SJSA1 (cell line): ENCODE data around the gene EXD3. TPM values are rescaled to one million over a fixed set of nuclear protein-coding genes. Genes with fewer than 3 reads are reported as not detected.

Experiments
- DNase-seq, 2 experiments: peaks; one replicate each; pipeline ENCODE4 v3.0.0-alpha.2; 2015 to 2020; ENCODE audit warnings: low spot score in 2 of 2, low read depth in 1 of 2
- H3K27ac ChIP-seq: fragments of 250-450 bp; sonication (Bioruptor Pico); 2 replicates; pipeline ENCODE4 v1.5.1; 2020; ENCODE audit warnings: mild to moderate bottlenecking, moderate library complexity
- H3K27me3 ChIP-seq: fragments of 250-450 bp; sonication (Bioruptor Pico); replicated peaks from 2 replicates; pipeline ENCODE4 v1.5.1; 2020; ENCODE audit warnings: mild to moderate bottlenecking, moderate library complexity
- H3K36me3 ChIP-seq: fragments of 250-450 bp; sonication (Bioruptor Pico); 2 replicates; pipeline ENCODE4 v1.5.1; 2020; ENCODE audit warnings: mild to moderate bottlenecking
- H3K4me1 ChIP-seq: fragments of 250-450 bp; sonication (Bioruptor Pico); replicated peaks from 2 replicates; pipeline ENCODE4 v1.6.1; 2021; ENCODE audit warnings: mild to moderate bottlenecking
- H3K4me3 ChIP-seq: fragments of 250-450 bp; sonication (Bioruptor Pico); 2 replicates; pipeline ENCODE4 v1.5.1; 2020; ENCODE audit warnings: mild to moderate bottlenecking
- H3K9me3 ChIP-seq: fragments of 250-450 bp; sonication (Bioruptor Pico); replicated peaks from 2 replicates; pipeline ENCODE4 v1.5.1; 2020; ENCODE audit warnings: mild to moderate bottlenecking
- total RNA-seq: library from RNA; depleted of rRNA; stranded (reverse); fragments of >200 nt; shearing (Covaris generic); gene quantifications from 2 replicates; pipeline ENCODE4 v1.2.3, GENCODE V29; 2014

The EXD3 gene
- total RNA-seq, 1 experiment from 2014 or later: 4.0 TPM

DNA sequence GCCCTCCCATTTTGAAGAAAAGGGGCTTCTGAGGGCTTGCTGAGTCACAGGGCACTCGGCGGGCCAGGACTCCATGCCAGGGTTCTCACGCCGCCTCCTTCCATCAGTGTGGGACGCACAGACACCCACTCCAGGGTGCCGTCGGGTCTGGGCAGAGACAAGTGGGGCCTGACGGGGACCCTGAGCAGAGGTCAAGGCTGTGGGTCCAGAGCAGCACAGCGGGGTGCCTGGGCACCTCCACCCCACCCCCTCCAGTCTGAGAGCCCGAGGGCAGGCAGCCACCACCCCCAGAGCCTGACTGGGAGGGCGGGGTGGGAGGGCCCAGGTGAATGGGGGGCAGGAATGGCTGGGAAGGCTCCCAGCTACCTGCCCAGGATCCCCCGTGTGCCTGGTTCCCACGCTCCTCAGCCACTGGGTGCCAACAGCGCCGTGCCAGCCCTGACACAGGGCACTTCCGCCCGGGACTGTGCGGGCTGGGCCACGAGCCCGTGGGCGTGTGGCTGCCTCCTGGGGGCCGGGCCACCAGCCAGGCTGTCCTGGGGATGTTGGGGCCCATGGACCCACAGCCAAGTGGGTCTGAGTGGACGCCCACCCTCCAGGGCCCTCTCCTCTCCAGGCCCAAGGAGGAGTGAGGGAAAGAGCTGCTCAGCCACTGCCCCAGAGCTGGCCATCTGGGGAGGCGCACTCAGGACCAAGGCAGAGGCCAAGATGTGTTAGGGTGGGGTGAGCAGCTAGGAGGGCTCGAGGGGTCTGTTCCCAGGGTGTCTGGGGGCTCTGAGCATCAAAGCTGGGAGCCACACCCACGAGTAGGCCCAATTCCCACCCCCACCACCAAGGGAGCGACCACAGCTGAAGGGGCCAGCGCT, 110.7 kb downstream of the EXD3 start:
- Histone ChIP-seq H3K36me3 (no peaks in the 10 kb centered on the region), H3K4me3 (no peak overlapping the region), H3K4me1 (peaks cover 7% of the 10 kb centered on the region), H3K27ac (no peak overlapping the region), H3K27me3 (peaks cover 4% of the 10 kb centered on the region; the same call in 1 of the 2 replicates), H3K9me3 (no peaks in the 10 kb centered on the region)
- no peak for DNase-seq

DNA sequence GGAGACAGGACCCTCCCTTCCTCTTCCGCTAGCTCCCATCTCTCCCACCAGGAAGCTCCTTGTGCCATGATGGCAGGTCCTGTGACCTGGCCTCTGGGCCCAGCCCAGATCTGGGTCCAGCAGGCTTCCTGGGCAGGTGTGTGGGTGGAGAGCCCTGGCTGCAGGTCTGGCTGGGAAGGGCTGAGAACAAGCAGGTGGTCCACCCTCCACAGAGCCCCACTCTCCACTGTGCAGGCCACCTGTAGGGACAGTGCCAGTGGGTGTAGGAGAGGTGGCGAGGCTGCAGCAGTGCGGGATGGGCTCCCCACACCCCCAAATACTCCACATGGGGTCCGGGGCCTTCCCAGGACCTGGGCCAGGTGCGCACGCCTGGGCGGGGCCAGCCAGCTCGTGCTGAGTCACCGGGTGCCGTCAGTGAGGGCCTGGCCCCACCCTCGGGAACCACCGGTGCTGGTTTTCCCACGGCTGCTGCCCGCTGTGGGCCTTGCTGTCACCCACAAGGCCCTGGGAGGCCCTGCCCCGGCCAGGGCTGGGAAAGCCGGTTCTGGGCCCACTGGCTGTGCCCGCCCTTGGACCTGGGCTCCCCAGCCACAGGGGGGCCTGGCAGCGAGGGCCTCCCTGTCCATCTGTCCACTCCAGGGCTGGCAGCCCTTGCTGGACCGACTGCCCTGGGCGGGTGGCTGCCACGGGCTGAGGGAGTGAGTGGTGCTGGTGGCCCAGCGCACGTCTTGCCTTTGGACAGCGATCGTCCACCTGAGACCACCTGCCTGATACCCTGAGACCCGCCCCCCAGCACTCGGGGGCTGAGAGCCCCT, 111.6 kb downstream of the EXD3 start:
- Histone ChIP-seq H3K9me3 (no peaks in the 10 kb centered on the region), H3K27ac (no peak overlapping the region), H3K27me3 (peaks cover 5% of the 10 kb centered on the region; the same call in 1 of the 2 replicates), H3K4me3 (no peak overlapping the region), H3K36me3 (no peaks in the 10 kb centered on the region), H3K4me1 (peaks cover 4% of the 10 kb centered on the region)
- DNase-seq: peak in 1 of 2 experiments; percentile 41

DNA sequence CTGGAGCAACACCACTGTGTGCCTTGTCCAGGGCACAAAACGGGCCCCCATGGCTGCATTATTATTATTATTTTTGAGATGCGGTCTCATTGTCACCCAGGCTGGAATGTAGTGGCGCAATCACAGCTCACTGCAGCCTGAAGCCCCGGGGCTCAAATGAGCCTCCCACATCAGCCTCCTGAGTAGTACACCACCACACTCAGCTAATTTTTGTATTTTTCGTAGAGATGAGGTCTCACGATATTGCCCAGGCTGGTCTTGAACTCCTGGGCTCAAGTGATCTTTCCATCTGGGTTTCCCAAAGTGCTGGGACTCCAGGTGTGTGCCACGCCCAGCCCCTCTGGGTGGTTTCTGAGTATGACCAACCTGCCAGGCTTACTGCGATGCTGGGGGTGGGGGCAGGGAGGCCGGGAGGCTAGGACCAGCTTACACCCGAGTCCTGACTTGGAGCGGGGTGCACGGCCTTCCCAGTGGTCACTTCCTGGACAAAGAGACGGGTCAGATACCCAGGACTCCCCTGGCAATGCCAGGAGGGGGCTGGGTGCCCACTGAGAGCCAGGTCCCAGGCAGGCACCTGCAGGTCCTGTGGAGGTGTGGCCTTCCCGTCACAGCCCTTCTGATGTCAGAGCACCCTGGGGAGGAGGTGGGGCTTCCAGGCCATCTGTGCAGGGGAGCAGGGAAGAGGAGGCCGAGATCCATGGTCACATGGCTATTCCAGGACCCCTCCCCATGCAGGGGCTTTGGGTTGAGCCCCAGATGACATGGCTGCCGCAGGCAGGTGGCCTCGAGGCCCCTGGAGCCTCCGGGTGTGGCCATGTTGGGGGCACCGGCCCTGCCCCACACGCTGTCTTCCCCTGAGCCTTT, 112.5 kb downstream of the EXD3 start:
- DNase-seq: no peak
- Histone ChIP-seq H3K27me3 (peaks cover 5% of the 10 kb centered on the region; the same call in 1 of the 2 replicates), H3K4me1 (no peaks in the 10 kb centered on the region), H3K4me3 (no peak overlapping the region), H3K36me3 (no peaks in the 10 kb centered on the region), H3K9me3 (no peaks in the 10 kb centered on the region), H3K27ac (no peak overlapping the region)

DNA sequence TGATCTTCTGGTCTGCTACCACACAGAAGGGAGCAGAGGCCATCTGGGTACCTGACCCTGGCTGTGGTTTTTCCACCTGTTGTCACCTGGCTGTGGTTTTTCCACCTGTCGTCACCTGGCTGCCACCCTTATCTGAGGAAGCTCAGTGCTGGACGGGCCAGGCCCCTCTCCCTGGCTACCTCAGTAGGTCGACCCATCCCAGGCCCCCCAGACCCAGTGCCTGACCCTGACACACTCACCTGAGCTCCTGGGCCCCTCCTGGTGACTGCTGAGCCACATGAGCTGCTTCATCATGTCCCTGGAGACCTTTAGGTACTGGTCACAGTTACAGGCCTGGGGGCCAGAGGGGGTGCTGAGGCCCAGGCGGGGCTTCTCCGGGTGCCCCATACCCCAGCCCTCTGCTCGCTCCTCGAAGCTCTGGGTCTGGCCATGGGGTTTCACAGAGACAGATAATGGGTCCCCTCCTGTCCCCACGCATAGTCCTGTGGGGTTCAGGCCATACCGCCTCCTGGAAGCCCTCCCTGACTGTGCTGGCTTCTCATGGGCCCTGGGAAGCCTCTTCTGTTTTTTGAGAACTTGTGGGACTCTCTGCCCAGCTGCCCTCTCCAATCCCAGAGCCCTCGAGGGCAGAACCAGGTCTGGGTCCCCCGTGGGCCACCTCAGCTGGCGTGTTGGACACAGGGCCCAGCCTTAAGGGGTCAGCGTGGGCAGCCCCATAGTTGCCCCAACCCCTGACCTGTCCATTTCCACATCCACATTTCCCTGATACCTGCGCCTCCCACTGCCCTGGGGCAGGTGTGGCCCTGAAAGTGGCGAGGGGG, 113.4 kb downstream of the EXD3 start:
- H3K27ac ChIP-seq: no peak overlapping the region
- DNase-seq: no peak
- no peaks in the 10 kb centered on the region for H3K4me1 ChIP-seq
- no peaks in the 10 kb centered on the region for H3K36me3 ChIP-seq
- no peaks in the 10 kb centered on the region for H3K9me3 ChIP-seq
- no peak overlapping the region for H3K4me3 ChIP-seq
- H3K27me3 ChIP-seq: peaks cover 5% of the 10 kb centered on the region; the same call in 1 of the 2 replicates

DNA sequence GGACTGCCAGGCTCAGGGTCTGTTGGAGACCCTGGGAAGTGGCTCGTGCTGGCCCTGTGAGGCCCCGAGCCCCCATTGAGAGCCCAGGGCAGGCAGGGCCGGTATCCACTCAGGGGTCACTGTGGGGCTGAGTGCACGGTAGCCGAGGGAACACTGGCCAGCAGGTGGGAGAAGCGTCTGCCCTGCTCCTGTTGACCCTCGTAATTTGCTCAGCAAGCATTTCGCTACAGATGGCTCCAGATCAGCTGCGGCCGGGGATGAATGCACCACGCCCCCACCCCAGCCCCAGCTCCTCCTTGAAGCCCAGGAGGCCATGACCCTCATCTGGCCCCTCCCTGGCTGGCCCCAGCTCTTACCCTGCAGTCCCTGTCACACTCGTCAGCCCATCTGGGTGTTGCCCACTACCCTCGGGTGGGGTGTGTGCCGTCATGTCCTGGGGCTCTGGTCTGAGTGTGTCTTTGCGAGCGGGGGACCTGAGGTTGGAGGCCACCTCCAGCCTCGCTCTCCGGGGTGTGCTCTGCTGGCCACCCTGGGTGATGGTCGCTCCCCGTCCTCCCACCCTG, 114.8 kb downstream of the EXD3 start:
- Histone ChIP-seq H3K36me3 (no peaks in the 10 kb centered on the region), H3K4me3 (no peak overlapping the region), H3K4me1 (no peaks in the 10 kb centered on the region), H3K27ac (no peak overlapping the region), H3K27me3 (peaks cover 5% of the 10 kb centered on the region; the same call in 1 of the 2 replicates), H3K9me3 (no peaks in the 10 kb centered on the region)
- no peak for DNase-seq

DNA sequence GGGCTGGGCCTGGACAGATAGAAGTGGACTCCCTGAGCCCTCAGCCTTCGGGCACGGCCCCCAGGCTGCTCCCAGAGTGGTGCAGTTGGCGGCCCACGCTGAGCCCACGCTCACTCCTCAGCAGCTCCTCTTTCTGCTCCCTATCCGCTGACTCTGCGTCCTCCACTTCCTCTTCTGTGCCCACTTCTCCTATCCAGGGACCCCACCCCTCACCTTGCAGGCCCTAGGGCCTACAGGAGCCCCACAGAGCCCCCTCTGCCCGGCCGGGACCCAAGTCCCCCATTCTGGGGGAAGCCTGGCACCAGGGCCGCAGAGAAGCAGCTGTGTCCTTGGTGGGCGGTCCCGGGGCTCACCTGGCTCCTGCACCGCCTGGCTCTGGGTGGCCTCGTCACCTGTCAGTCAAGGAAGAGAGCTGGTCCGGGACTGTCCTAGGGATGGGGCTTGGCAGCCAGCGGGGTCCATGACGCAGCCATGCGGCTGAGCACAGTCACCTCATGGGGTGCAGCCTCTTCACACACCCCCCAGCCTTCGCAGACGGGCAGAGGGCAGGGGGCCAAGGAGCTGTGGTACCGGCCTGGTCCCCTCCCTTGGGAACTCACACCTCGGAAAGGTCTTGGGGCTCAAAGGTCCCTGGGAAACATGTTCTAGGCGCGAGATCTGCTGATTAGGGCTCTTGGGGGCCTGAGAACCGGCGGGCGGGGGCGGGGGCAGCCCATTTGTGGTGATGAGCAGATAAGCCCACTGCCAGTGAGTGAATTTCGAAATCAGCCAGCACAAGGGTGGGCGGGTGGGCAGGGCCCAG, 115.5 kb downstream of the EXD3 start:
- Histone ChIP-seq H3K27ac (no peak overlapping the region), H3K4me1 (peaks cover 5% of the 10 kb centered on the region; the same call in 1 of the 2 replicates), H3K36me3 (no peaks in the 10 kb centered on the region), H3K9me3 (no peaks in the 10 kb centered on the region), H3K27me3 (peaks cover 5% of the 10 kb centered on the region; the same call in 1 of the 2 replicates), H3K4me3 (no peak overlapping the region)
- DNase-seq: peak in 1 of 2 experiments; percentile 39

DNA sequence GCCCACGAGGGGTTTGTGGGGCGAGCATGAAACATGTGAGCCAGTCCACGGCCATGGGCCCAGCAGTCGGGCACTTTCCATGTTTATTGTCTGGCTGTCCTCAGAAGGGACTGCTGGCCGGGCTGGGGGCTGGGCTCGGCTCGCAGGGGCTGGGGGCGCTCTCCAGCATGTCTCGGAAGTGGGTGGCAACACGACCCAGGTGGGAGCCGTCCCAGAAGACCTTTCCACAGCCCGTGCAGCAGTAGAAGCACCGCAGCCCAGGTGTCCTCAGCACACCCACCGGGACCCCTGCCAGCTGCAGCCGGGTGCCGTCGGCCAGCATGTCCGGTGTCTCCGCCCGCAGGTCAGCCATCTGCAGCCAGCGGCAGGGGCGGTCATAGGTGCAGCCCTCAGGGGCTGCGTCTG, 116.1 kb downstream of the EXD3 start:
- no peaks in the 10 kb centered on the region for H3K36me3 ChIP-seq
- no peaks in the 10 kb centered on the region for H3K9me3 ChIP-seq
- no peak overlapping the region for H3K4me3 ChIP-seq
- H3K4me1 ChIP-seq: peaks cover 6% of the 10 kb centered on the region; the same call in 1 of the 2 replicates
- no peak for DNase-seq
- no peak overlapping the region for H3K27ac ChIP-seq
- H3K27me3 ChIP-seq: peaks cover 5% of the 10 kb centered on the region; the same call in 1 of the 2 replicates

DNA sequence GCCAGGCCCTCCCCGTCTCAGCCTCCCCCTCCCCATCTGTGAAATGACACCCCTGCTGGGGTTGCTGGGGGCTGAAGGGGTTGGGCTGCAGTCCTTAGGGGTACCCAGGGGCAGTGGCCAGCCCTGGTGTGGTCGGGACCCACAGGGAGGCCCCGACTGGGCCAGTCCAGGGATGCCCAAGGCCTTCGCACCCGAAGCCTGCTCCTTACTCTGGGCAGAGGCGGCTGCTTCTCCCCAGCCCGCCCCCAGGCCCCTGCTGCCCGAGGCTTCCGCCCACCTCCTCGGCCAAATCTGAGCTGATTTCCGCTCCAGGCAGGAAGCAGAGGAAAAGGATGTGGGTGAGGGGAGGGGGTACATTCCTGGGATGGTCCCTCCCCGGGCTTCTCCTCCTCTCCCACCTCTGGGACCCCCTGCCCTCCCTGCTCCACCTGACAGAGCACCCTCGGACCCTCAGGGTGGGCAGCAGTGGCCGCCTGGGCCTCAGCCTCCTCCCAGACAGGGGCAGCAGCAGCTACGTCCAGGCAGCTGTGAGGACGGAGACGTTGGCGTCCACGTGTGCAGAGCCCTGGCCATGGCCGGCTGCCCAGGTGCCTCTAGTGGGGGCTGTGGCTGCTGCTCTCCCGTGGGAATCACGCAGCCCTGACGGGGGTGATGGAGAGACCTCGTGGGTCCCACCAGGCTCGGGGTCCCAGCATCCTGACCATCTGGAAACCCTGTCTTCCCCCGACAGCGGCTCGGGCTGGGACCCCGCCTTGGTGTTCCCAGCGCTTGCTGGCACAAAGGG, 116.7 kb downstream of the EXD3 start:
- no peaks in the 10 kb centered on the region for H3K36me3 ChIP-seq
- peaks cover 11% of the 10 kb centered on the region for H3K4me1 ChIP-seq
- no peaks in the 10 kb centered on the region for H3K9me3 ChIP-seq
- H3K27me3 ChIP-seq: peaks cover 9% of the 10 kb centered on the region
- H3K4me3 ChIP-seq: no peak overlapping the region
- H3K27ac ChIP-seq: no peak overlapping the region
- no peak for DNase-seq

DNA sequence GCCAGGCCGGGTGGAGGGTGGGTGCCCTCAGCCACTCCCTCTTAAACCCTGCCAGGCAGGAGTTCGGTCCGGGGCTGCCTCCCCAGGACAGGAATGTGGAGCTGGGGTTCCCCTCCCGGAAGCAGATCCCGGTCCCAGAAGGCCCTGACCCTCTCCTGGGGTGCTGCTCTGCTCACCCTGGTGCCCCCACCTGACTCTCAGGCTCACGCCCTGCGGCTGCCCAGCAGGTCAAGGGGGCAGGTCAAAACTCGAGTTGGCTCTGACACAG, 117.2 kb downstream of the EXD3 start:
- peaks cover 16% of the 10 kb centered on the region for H3K4me1 ChIP-seq
- no peak for DNase-seq
- no peaks in the 10 kb centered on the region for H3K36me3 ChIP-seq
- H3K27ac ChIP-seq: no peak overlapping the region
- H3K27me3 ChIP-seq: peaks cover 14% of the 10 kb centered on the region
- H3K9me3 ChIP-seq: no peaks in the 10 kb centered on the region
- H3K4me3 ChIP-seq: no peak overlapping the region

DNA sequence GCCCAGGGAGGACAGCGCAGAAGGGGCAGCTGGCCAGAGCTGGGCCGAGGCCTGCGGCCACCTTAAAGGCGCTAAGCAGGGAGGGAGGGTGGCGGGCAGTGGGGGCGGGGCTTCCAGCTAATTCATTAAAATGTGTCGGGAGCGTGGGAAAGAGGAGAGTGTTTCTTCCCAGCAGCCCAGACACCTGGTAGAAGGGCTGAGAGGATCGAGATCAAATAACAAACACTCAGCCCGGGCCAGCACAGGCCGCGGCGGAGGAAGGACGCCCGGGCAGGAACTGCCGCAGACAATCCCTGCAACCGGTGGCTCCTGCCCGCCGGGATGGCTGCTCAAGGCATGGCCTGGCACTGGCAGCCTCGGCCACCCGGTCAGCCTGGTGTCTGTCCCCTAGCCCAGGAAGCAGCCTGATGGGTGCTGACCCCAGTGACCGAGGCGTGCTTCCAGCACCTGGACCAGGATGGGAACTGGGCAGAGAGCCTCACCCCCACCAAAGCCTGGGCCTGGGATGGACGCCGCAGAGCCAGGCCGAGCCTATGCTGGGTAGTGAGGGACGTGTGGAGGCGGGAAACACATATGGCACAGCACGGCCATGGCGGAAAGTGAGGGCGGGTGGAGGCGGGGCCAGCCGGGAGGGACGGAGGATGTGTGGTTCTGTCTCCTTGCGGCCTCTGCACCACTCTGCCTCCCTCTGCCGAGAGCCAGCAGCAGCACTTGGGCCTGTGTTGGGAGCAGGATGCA, 117.7 kb downstream of the EXD3 start:
- Histone ChIP-seq H3K27ac (no peak overlapping the region), H3K27me3 (peaks cover 16% of the 10 kb centered on the region), H3K4me1 (peaks cover 17% of the 10 kb centered on the region), H3K36me3 (no peaks in the 10 kb centered on the region), H3K9me3 (no peaks in the 10 kb centered on the region), H3K4me3 (no peak overlapping the region)
- DNase-seq: peak in 1 of 2 experiments; percentile 44
